Fibroblast of lung (primary cell): ENCODE measurements around the gene ZNF22.

Source experiments
- CTCF ChIP-seq, 2 donors: IDR thresholded peaks in 1 of 2; conservative IDR thresholded peaks in 1 of 2; 1 replicate in 1 of 2; 2 replicates in 1 of 2; pipeline ENCODE4 v1.5.1; 2011 to 2012; ENCODE audit warnings: low read length in 2 of 2, control low read depth in 1 of 2, inconsistent platforms in 1 of 2, low read depth in 1 of 2, mild to moderate bottlenecking in 1 of 2
- EZH2 ChIP-seq: IDR thresholded peaks from 2 replicates; pipeline ENCODE4 v1.5.1; 2012; ENCODE audit warnings: low read length, control low read depth, mild to moderate bottlenecking; ENCODE audit errors: missing control alignments

GRCh38 chr10:44971434-44971833 is 29.3 kb upstream of the ZNF22 start:
- TF ChIP-seq CTCF (conservative IDR thresholded peaks at IDR 0.05 in 1 of 2, IDR thresholded peaks at IDR 0.05 in 1 of 2; ENCODE audit: low read depth in 1 of 2, low read length in 2 of 2), result no peak
- TF ChIP-seq EZH2, result no peak
